SU-DHL-6 (cell line): ENCODE data around the gene KBTBD13.

Source experiments
- H2AFZ ChIP-seq: fragments of 200-600 bp; sonication (generic); 2 replicates; pipeline ENCODE4 v1.6.1; 2014; ENCODE audit warnings: low read depth, mild to moderate bottlenecking, moderate library complexity, mixed read lengths, antibody characterized with exemption, low read length; ENCODE audit not compliant: severe bottlenecking
- H3F3A ChIP-seq: fragments of 200-600 bp; shearing (Covaris generic); 2 replicates; pipeline ENCODE4 v1.6.0; 2016; ENCODE audit warnings: antibody characterized with exemption, mild to moderate bottlenecking; ENCODE audit not compliant: insufficient read depth
- H3K27ac ChIP-seq: fragments of 200-600 bp; sonication (generic); 2 replicates; pipeline ENCODE4 v1.5.1; 2016; ENCODE audit warnings: low read depth, mild to moderate bottlenecking, low read length, moderate library complexity, mixed read lengths
- H3K27me3 ChIP-seq: fragments of 200-600 bp; sonication (generic), shearing (Covaris generic); 2 replicates; pipeline ENCODE4 v1.6.0; 2014; ENCODE audit warnings: mild to moderate bottlenecking, low read length
- H3K36me3 ChIP-seq: fragments of 200-600 bp; sonication (generic); 2 replicates; pipeline ENCODE4 v1.6.1; 2014; ENCODE audit warnings: mild to moderate bottlenecking, low read length, mixed read lengths
- H3K4me2 ChIP-seq: fragments of 300-600, 200-600 bp; shearing (Covaris generic), sonication (generic); 2 replicates; pipeline ENCODE4 v1.6.0; 2014; ENCODE audit warnings: low read length, low read depth, mild to moderate bottlenecking; ENCODE audit not compliant: poor library complexity, severe bottlenecking
- H3K4me3 ChIP-seq: fragments of 200-600 bp; sonication (generic); 2 replicates; pipeline ENCODE4 v1.5.1; 2014; ENCODE audit warnings: antibody characterized with exemption, low read length, mild to moderate bottlenecking, mixed read lengths; ENCODE audit not compliant: insufficient read depth, poor library complexity, severe bottlenecking
- H3K79me2 ChIP-seq: fragments of 200-600 bp; sonication (generic); 2 replicates; pipeline ENCODE4 v1.6.1; 2014; ENCODE audit warnings: mild to moderate bottlenecking, low read length, moderate library complexity; ENCODE audit not compliant: insufficient read depth
- H3K9ac ChIP-seq: fragments of 200-600 bp; sonication (generic); 2 replicates; pipeline ENCODE4 v1.7.0; 2014; ENCODE audit warnings: mild to moderate bottlenecking, low read length
- H3K9me2 ChIP-seq: fragments of 200-600 bp; sonication (generic); replicated peaks from 2 replicates; pipeline ENCODE4 v1.6.1; 2014; ENCODE audit warnings: low read length; ENCODE audit not compliant: insufficient read depth
- H3K9me3 ChIP-seq: fragments of 200-600 bp; sonication (generic); 2 replicates; pipeline ENCODE4 v1.6.1; 2014; ENCODE audit warnings: low read length, mixed read lengths; ENCODE audit not compliant: insufficient read depth
- H4K20me1 ChIP-seq: fragments of 200-600 bp; sonication (generic); 2 replicates; pipeline ENCODE4 v1.6.1; 2014; ENCODE audit warnings: low read depth, mild to moderate bottlenecking, antibody characterized with exemption, low read length, moderate library complexity, mixed read lengths
- EZH2phosphoT487 ChIP-seq: fragments of 200-600 bp; sonication (generic), shearing (Covaris generic); conservative IDR thresholded peaks from 2 replicates; pipeline ENCODE4 v1.6.1; 2018; ENCODE audit warnings: mild to moderate bottlenecking, antibody characterized with exemption, low read length, moderate library complexity, mixed read lengths
- TF ChIP-seq, protein P1 (sequence below): fragments of 200-600 bp; sonication (generic); IDR thresholded peaks from one replicate; pipeline ENCODE4 v1.5.1; 2017; ENCODE audit warnings: antibody characterized with exemption, mild to moderate bottlenecking, low read length, moderate library complexity; ENCODE audit not compliant: insufficient read depth, poor library complexity, severe bottlenecking

KBTBD13 gene

DNA sequence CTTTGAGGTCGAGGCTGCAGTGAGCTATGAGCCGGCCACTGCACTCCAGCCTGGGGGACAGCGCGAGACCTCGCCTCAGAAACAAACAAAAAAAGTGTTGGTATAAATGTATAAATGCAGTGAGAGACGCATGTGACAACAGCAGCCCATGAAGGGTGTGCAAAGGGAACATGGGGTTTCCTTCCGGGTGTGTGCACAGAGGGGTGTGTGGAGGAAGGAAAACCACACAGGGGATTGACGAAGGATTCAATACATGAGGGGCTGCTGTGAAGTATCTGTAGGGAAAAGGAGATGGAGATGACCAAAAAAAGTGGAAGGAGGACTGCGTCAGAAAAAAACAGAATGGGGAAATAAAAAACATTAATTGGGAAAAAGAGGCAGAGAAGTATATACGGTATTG lies 48.2 kb upstream of the KBTBD13 start:
- Histone ChIP-seq H3K9me3 (no peaks in the 10 kb centered on the region), H3K36me3 (no peaks in the 10 kb centered on the region), H4K20me1 (no peaks in the 10 kb centered on the region), H3K4me3 (peak overlapping the region; percentile 89), H3K9ac (peak overlapping the region; percentile 77), H3K27me3 (no peaks in the 10 kb centered on the region), H3K79me2 (peaks cover 18% of the 10 kb centered on the region), H3K9me2 (no peaks in the 10 kb centered on the region), H3K4me2 (peak overlapping the region; percentile 98), H3F3A (peaks cover 3% of the 10 kb centered on the region; the same call in 1 of the 2 replicates), H3K27ac (no peak overlapping the region), H2AFZ (no peak overlapping the region)
- TF ChIP-seq, protein P1, sequence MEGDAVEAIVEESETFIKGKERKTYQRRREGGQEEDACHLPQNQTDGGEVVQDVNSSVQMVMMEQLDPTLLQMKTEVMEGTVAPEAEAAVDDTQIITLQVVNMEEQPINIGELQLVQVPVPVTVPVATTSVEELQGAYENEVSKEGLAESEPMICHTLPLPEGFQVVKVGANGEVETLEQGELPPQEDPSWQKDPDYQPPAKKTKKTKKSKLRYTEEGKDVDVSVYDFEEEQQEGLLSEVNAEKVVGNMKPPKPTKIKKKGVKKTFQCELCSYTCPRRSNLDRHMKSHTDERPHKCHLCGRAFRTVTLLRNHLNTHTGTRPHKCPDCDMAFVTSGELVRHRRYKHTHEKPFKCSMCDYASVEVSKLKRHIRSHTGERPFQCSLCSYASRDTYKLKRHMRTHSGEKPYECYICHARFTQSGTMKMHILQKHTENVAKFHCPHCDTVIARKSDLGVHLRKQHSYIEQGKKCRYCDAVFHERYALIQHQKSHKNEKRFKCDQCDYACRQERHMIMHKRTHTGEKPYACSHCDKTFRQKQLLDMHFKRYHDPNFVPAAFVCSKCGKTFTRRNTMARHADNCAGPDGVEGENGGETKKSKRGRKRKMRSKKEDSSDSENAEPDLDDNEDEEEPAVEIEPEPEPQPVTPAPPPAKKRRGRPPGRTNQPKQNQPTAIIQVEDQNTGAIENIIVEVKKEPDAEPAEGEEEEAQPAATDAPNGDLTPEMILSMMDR: no peak
- no peak for TF ChIP-seq EZH2phosphoT487

DNA sequence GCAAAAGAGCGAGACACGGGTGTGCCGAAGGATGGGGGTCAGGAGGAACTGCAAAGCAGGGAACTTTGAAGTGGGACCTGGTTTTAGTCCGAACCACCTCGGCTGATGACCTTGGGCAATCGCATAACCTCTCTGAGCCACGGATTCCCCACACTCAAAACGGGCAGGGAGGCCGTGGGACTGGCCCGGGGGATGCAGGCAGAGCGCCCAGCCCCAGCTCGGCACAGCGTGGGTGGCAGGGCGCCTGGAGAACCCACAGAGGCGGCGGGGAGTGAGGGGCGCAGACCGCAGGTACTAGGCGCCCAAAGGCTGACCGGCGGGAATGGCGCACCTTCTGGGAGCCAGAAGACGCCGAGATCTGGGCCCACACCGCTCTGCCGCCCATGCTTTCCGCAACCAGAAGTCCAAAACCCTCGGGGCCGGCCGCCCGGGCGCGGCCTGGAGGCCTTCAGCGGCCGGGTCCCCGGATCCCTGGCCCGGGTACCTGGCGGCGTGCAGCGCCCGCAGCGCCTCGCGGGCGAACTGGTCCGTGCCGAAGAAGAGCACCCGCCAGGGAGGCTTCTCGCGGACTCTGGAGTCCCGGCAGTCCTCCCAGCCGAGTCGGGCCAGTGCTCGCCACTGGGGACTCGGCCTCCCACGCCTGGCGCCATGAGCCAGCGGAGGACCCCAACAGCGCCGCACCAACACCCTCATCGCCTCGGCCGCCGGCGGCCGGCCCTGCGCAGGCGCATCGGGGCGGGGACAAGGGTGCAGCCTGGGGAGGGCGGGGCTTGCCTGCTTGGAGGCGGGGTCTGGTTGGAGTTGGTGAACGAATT lies 47.4 kb upstream of the KBTBD13 start, which contains the start of gene MTFMT:
MTFMT (minus strand) TSS at position 719 of the 815 bp plus-strand sequence; CDS start at position 693, 26 bp downstream.
- Histone ChIP-seq H4K20me1 (no peaks in the 10 kb centered on the region), H3K36me3 (no peaks in the 10 kb centered on the region), H3K79me2 (peaks cover 18% of the 10 kb centered on the region), H3K4me2 (peak within 1 kb of the TSS; percentile 98), H3K4me3 (peak within 1 kb of the TSS; percentile 89), H3K27me3 (no peaks in the 10 kb centered on the region), H3K9me2 (no peaks in the 10 kb centered on the region), H3F3A (peaks cover 9% of the 10 kb centered on the region; the same call in 1 of the 2 replicates), H2AFZ (peak within 1 kb of the TSS; percentile 83), H3K27ac (0 out of 2 replicates have a peak within 1 kb of the TSS, but pooled peaks have one; percentile 19), H3K9ac (peak within 1 kb of the TSS; percentile 77), H3K9me3 (no peaks in the 10 kb centered on the region)
- TF ChIP-seq, protein P1: no peak
- TF ChIP-seq EZH2phosphoT487: no peak

DNA sequence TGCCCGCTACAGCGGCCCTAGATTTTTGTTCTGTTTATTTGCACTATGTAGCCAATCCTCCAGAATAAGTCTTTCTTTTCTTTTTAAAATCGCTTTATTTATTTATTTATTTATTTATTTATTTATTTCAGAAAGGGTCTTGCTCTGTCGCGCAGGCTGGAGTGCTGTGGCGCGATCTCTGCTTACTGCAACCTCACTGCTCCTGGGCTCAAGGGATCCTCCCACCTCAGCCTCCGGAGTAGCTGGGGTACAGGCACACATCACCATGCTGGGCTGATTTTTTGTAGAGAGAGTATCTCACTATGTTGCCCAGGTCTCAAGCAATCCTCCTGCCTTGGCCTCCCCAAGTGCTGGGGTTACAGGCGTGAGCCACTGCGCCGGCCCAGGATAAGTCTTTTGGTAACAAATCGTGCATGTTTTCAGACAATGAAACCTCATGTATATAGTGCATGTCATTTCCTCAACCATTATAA lies 46.8 kb upstream of the KBTBD13 start:
- Histone ChIP-seq H3K27me3 (no peaks in the 10 kb centered on the region), H3K4me2 (peak overlapping the region; percentile 98), H3F3A (peaks cover 9% of the 10 kb centered on the region; the same call in 1 of the 2 replicates), H3K9me2 (no peaks in the 10 kb centered on the region), H3K9ac (peak overlapping the region; percentile 77; the same call in 1 of the 2 replicates), H3K4me3 (no peak overlapping the region), H3K36me3 (no peaks in the 10 kb centered on the region), H3K27ac (no peak overlapping the region), H2AFZ (no peak overlapping the region), H3K9me3 (no peaks in the 10 kb centered on the region), H4K20me1 (no peaks in the 10 kb centered on the region), H3K79me2 (peaks cover 18% of the 10 kb centered on the region)
- TF ChIP-seq, protein P1: no peak
